WTC11 (cell line): ENCODE results near the gene THUMPD3. TPM values are rescaled to one million over a fixed set of nuclear protein-coding genes. Genes with fewer than 3 reads are reported as not detected.

Experiments used
- total RNA-seq: library from RNA; stranded (reverse); gene quantifications from 3 replicates; pipeline ENCODE4 v1.2.3, GENCODE V29; 2021

The THUMPD3 gene
- total RNA-seq, 1 experiment from 2014 or later, result 67.5 TPM

Other genes with a start within 250 kb of the THUMPD3 start
- gene SRGAP3, start 113.4 kb upstream of the THUMPD3 start, total RNA-seq, result 11.8 to 17.9 TPM (median 12.1 TPM) in 3 replicates
- gene SETD5, start 34.6 kb downstream of the THUMPD3 start, total RNA-seq, result 247 to 279 TPM (median 268 TPM) in 3 replicates
- 18.9 to 26.8 TPM (median 24.4 TPM) in 3 replicates for gene LHFPL4, start 190.8 kb downstream of the THUMPD3 start, total RNA-seq